Measurements from ENCODE around the gene LEFTY2.

GRCh38 chr1:225889743-225890142, 51.3 kb downstream of the LEFTY2 start:
- TF ChIP-seq ZNF8 (CRISPR knock-in tag; IDR thresholded peaks at IDR 0.05) (no peak), ZC3H10 (CRISPR knock-in tag; IDR thresholded peaks at IDR 0.05) (no peak), CSDC2 (CRISPR knock-in tag; IDR thresholded peaks at IDR 0.05) (no peak), ARNTL (CRISPR knock-in tag; IDR thresholded peaks at IDR 0.05; ENCODE audit: borderline replicate concordance, low read depth) (no peak), SNAI2 (CRISPR knock-in tag; IDR thresholded peaks at IDR 0.05) (no peak), ZFP30 (CRISPR knock-in tag; IDR thresholded peaks at IDR 0.05) (no peak), GLIS3 (CRISPR knock-in tag; IDR thresholded peaks at IDR 0.05) (no peak), OSR1 (CRISPR knock-in tag; IDR thresholded peaks at IDR 0.05) (no peak), PATZ1 (CRISPR knock-in tag; IDR thresholded peaks at IDR 0.05; ENCODE audit: borderline replicate concordance) (no peak), ZNF565 (CRISPR knock-in tag; conservative IDR thresholded peaks at IDR 0.05; ENCODE audit: low read depth) (no peak), RARB (CRISPR knock-in tag; IDR thresholded peaks at IDR 0.05) (no peak), POU6F1 (CRISPR knock-in tag; IDR thresholded peaks at IDR 0.05; ENCODE audit: borderline replicate concordance, low read depth) (no peak)
- TF ChIP-seq, protein P1, sequence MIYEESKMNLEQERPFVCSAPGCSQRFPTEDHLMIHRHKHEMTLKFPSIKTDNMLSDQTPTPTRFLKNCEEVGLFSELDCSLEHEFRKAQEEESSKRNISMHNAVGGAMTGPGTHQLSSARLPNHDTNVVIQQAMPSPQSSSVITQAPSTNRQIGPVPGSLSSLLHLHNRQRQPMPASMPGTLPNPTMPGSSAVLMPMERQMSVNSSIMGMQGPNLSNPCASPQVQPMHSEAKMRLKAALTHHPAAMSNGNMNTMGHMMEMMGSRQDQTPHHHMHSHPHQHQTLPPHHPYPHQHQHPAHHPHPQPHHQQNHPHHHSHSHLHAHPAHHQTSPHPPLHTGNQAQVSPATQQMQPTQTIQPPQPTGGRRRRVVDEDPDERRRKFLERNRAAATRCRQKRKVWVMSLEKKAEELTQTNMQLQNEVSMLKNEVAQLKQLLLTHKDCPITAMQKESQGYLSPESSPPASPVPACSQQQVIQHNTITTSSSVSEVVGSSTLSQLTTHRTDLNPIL (CRISPR knock-in tag; IDR thresholded peaks at IDR 0.05; ENCODE audit: low read depth): no peak
